GM13977 (cell line): ENCODE results near the gene UPK3A.
A peak's percentile ranks its signal among the peaks of the same experiment; 100 is the strongest.

Experiments used
- DNase-seq: peaks from one replicate; pipeline ENCODE4 v3.0.0; 2012; ENCODE audit warnings: low spot score
- in situ Hi-C: fragments of 300-500 bp; cut with MboI; formaldehyde crosslinking; loops from one replicate; pipeline ENCODE4 v1.12.0; 2022; ENCODE audit warnings: low sequenced_read_pairs, low pct_unique_long_range_greater_than_20kb, mixed read lengths, inconsistent platforms; ENCODE audit not compliant: unreplicated experiment
- TF ChIP-seq, protein P1 (sequence below): IDR thresholded peaks from 2 replicates; pipeline ENCODE4 v1.5.1; 2012; ENCODE audit warnings: mild to moderate bottlenecking, control low read depth; ENCODE audit not compliant: insufficient read depth; ENCODE audit errors: extremely low read depth, missing control alignments

The UPK3A gene

DNA sequence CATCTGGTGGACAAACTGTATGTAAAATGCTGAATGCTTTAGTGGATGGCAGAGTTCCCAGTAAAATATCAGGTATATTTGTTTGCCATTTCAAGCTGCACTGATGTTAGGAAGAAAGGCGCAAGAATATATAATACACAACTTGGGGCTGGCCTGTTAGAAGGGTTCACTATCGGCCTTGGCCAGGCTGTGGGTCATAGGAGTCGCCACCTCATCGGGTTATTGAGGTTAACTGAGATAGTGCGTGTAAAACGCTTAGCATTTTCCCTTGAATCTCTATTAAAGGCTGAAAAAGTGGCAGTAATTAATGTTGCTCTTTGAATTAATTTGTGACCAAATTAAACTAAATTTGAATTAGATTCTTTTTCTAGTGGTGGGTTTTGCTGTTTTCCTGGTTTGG is 30.0 kb downstream of the UPK3A start:
- TF ChIP-seq, protein P1, sequence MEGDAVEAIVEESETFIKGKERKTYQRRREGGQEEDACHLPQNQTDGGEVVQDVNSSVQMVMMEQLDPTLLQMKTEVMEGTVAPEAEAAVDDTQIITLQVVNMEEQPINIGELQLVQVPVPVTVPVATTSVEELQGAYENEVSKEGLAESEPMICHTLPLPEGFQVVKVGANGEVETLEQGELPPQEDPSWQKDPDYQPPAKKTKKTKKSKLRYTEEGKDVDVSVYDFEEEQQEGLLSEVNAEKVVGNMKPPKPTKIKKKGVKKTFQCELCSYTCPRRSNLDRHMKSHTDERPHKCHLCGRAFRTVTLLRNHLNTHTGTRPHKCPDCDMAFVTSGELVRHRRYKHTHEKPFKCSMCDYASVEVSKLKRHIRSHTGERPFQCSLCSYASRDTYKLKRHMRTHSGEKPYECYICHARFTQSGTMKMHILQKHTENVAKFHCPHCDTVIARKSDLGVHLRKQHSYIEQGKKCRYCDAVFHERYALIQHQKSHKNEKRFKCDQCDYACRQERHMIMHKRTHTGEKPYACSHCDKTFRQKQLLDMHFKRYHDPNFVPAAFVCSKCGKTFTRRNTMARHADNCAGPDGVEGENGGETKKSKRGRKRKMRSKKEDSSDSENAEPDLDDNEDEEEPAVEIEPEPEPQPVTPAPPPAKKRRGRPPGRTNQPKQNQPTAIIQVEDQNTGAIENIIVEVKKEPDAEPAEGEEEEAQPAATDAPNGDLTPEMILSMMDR, result no peak
- DNase-seq, result no peak
- in situ Hi-C loops, result no loop called here

DNA sequence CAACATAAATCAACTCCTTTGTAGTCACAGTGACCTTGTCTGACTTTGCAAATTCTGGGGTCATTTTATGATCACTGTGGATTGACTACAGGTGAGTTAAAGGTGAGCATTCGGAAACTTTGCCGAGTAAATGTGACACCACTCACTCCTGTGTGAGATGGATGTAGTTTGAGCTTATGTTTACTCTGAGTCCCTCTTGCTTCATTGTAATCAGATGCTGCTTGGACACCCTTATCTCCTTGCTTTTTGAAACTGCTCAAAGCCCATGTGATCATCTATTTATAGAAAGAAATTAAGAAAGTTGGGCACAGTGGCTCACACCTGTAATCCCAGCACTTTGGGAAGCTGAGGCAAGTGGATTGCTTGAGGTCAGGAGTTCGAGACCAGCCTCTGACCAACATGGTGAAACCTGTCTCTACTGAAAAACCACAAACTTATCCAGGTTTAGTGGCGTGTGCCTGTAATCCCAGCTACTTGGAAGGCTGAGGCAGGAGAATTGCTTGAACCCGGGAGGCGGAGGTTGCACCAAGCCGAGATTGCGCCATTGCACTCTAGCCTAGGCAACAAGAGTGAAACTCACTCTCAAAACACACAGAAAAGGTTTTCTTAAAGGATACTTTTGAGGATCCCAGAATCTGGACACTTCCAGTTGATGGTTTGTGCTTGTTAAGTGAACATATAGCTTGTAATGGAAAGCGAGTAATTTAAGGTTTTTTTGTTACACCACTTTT is 32.2 kb downstream of the UPK3A start:
- TF ChIP-seq, protein P1, result no peak
- in situ Hi-C loops, result no loop called here
- DNase-seq, result no peak

DNA sequence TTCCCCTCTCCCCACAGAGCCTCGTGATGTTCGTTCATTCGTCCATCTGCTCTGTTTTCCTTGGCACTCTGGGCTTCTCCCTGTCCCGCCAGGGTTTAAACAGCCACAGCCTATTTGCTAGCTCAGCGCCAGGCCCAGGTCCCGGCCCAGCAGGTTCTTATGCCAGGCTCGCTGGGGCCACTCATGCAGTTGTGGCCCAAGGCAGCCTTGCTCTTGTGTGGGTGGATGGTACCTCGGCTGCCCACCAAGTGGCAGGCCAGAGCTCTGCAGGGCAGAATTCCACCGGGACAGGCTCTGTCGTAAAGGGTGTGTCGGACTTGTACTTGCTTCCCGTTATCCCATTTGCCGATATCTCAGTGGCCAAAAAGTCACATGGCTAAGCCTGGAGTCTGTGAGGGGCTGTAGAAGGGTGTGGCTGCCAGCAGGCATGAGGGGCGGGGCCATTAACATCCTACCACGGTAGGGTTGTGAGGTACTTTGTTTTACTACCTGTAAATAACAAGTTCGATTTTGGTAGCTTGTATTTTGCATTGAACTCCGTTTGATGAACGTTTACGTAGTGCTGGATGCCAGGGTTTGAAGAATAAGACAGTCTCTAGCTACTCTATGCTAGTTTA is 32.9 kb downstream of the UPK3A start:
- TF ChIP-seq, protein P1, result no peak
- DNase-seq, result no peak
- in situ Hi-C loops, result no loop called here

DNA sequence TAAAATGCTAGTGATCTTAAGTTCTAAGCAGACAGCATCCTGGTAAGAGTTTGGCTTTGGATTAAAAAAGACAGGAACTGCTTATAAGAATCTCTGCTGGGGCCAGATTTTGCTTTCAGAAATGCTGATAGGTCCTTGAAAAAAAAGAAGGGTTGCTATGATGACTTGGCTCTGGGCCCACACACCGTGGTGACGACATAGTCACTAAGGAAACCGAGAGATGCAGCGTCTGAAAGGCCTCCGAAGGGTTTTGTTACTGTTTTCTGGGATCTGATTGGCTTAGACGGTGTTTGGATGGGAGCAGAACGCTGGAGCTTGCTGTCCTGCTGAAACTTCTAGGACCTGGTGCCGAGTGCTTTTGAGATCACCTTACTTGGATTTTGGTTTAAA is 33.4 kb downstream of the UPK3A start:
- DNase-seq, result peak; percentile 83
- TF ChIP-seq, protein P1, result no peak
- in situ Hi-C loops, result no loop called here

DNA sequence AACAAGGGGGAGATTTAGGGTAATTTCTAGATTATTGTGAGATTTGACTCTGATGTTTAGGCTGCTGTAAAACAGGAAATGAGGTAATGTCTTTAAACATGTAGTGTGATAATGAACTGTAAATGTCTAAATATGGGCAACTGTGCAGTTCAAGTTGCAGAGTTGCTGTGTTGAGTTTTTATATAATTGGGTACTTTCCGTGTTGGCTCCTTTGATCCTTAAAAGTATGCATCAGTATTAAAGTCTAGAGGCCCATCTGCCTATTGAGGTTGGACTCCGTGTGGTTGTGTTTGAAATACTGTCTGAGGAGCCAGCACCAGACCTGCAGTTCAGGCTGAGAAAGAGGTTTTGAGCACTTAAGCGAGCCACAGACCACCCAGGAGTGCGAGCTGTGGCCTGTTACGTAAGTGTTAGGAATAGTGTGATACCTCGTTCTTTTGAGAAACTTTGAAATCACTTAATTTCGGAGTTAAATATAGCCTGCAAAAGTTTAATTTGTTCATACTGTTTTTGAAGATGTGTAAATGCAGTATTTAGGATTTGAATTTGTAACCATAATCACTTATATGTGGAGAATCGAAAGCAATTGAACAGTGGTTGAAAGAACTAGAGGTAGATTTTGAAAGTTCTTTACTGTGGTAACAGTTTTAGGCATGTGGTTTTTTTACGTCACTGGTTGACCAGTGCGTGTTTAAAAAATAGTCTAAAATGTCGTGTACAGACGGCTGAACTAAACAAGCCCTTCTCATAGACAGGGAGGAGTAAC is 34.0 kb downstream of the UPK3A start:
- DNase-seq, result peak; percentile 76
- in situ Hi-C loops, result no loop called here

DNA sequence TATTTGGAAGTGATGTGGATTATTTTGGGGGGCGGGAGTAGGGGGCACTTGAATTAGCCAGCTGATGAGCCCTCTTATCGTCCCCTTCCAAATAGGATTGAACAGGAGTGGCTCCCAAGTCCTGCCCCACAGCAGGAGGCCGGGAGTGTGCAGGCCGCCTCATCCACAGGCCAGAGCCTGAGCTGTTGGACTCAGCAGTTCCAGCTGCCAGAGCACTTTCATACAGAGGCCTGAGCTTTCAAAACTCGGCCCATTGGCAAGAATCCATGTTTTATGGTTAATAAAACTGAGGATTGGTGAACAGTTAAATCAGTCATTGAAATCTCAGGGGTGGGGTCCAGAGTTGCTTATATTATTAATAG is 34.6 kb downstream of the UPK3A start:
- in situ Hi-C loops, result no loop called here
- TF ChIP-seq, protein P1, result no peak
- no peak for DNase-seq

More for the DNA sequence above, 34.0 kb downstream of the UPK3A start:
- TF ChIP-seq, protein P1, result no peak
